Activated CD8-positive, alpha-beta T cell treated with anti-CD3 and anti-CD28 coated beads for 36 hours (primary cell): Measurements from ENCODE around the gene FEM1B. TPM values are rescaled to one million over a fixed set of nuclear protein-coding genes. Genes with fewer than 3 reads are reported as not detected.
"Not testable (repeated sequence)": the region's sequence is repeated elsewhere in the genome, so short reads cannot be mapped to it uniquely, and the experiment has no call there.

Experiments used
- ATAC-seq: fragments of 200-7000 bp; cut with Tn5 transposase; one replicate; pipeline ENCODE4 v1.10.0; 2021; ENCODE audit warnings: mild to moderate bottlenecking, moderate library complexity
- CTCF ChIA-PET: fragments of 350-600 bp; sonication (Branson Sonifier 250); formaldehyde crosslinking; loops from one replicate; lab custom pipeline; 2021; ENCODE audit warnings: antibody characterized with exemption; lab: Charles Lee
- POLR2A ChIA-PET: fragments of 350-600 bp; sonication (Branson Sonifier 250); formaldehyde crosslinking; loops from one replicate; lab custom pipeline; 2021; ENCODE audit warnings: antibody characterized with exemption; lab: Charles Lee
- DNase-seq: peaks from one replicate; pipeline ENCODE4 v3.0.0-alpha.2; 2020
- H3K27ac Mint-ChIP-seq: one replicate; pipeline ENCODE4 v1.8.0; 2021; ENCODE audit warnings: mild to moderate bottlenecking, mixed read lengths
- H3K27me3 Mint-ChIP-seq: one replicate; pipeline ENCODE4 v1.8.0; 2021; ENCODE audit warnings: mixed read lengths
- H3K36me3 Mint-ChIP-seq: one replicate; pipeline ENCODE4 v1.8.0; 2021; ENCODE audit warnings: low read depth, mixed read lengths
- H3K4me1 Mint-ChIP-seq: one replicate; pipeline ENCODE4 v1.8.0; 2021; ENCODE audit warnings: low read depth, mixed read lengths
- H3K4me3 Mint-ChIP-seq: one replicate; pipeline ENCODE4 v1.8.0; 2021; ENCODE audit warnings: mild to moderate bottlenecking, moderate library complexity, mixed read lengths
- H3K9me3 Mint-ChIP-seq: one replicate; pipeline ENCODE4 v1.8.0; 2021; ENCODE audit warnings: mixed read lengths
- intact Hi-C: fragments of 100-400 bp; cut with micrococcal nuclease; formaldehyde crosslinking; loops from one replicate; pipeline ENCODE4 v1.10.0; 2022
- total RNA-seq, 2 experiments: library from RNA; stranded (reverse); gene quantifications; one replicate each; pipeline ENCODE4 v1.2.3, GENCODE V29; 2021
- TF ChIP-seq, protein P1 (sequence below): fragments of 200-600 bp; IDR thresholded peaks from one replicate; pipeline ENCODE4 v1.8.0; 2022; ENCODE audit warnings: antibody characterized with exemption, mild to moderate bottlenecking

The FEM1B gene
- total RNA-seq, 2 experiments from 2014 or later: 37.1 to 44.4 TPM

DNA sequence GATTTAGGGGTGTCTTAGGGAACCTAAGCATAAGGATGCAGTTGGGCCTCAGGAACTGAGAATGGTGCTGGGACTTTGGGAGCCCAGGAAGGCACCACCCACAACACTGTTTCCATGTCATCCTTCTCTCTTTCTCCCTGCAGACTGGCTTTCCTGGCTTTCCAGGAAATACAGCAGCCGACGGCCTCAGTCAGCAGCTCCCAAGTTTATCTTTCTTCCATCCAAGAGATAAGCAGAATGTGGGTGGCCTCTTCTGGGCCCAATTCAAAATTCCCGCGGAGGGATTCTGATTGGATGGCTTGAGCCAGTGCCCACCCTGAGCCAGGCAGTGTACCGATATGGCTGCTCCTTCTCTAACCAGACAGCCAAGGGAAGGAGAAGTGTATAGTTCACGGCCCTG lies 43.5 kb upstream of the FEM1B start:
- intact Hi-C loops: no loop called here
- ATAC-seq (no peak), DNase-seq (no peak)
- no peaks in the 10 kb centered on the region for H3K36me3 Mint-ChIP-seq
- CTCF ChIA-PET: interaction anchor here (1.2 kb wide), 1 partner anchor 72 kb away, joined by 3 read pairs; no protein-coding TSS in a partner anchor
- no peak overlapping the region for H3K27ac Mint-ChIP-seq
- H3K4me1 Mint-ChIP-seq: peaks cover 11% of the 10 kb centered on the region
- TF ChIP-seq, protein P1, sequence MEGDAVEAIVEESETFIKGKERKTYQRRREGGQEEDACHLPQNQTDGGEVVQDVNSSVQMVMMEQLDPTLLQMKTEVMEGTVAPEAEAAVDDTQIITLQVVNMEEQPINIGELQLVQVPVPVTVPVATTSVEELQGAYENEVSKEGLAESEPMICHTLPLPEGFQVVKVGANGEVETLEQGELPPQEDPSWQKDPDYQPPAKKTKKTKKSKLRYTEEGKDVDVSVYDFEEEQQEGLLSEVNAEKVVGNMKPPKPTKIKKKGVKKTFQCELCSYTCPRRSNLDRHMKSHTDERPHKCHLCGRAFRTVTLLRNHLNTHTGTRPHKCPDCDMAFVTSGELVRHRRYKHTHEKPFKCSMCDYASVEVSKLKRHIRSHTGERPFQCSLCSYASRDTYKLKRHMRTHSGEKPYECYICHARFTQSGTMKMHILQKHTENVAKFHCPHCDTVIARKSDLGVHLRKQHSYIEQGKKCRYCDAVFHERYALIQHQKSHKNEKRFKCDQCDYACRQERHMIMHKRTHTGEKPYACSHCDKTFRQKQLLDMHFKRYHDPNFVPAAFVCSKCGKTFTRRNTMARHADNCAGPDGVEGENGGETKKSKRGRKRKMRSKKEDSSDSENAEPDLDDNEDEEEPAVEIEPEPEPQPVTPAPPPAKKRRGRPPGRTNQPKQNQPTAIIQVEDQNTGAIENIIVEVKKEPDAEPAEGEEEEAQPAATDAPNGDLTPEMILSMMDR: no peak
- H3K9me3 Mint-ChIP-seq: no peaks in the 10 kb centered on the region
- H3K4me3 Mint-ChIP-seq: no peak overlapping the region
- H3K27me3 Mint-ChIP-seq: peaks cover 2% of the 10 kb centered on the region
- POLR2A ChIA-PET: no interaction called here

DNA sequence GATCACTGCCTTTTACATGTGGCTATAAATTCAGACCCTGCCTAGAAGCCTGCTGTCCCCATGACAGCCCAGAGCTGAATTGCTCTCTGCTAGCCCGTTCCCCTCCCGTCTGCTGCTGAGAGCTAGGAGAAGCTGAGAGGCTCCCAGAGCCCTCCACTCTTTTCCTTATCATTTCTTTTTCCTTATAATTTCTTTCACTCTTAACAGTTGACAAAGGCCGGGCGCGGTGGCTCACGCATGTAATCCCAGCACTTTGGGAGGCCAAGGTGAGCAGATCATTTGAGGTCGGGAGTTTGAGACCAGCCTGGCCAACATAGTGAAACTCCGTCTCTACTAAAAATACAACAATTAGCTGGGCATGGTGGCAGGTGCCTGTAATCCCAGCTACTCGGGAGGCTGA lies 43.0 kb upstream of the FEM1B start:
- CTCF ChIA-PET: interaction anchor here (1.2 to 3.3 kb wide), 2 partner anchors 18 to 72 kb away, joined by 3 to 14 read pairs; no protein-coding TSS in a partner anchor
- intact Hi-C loops, DNase-seq, H3K27ac Mint-ChIP-seq, H3K36me3 Mint-ChIP-seq, ATAC-seq, H3K9me3 Mint-ChIP-seq, POLR2A ChIA-PET, H3K27me3 Mint-ChIP-seq, H3K4me3 Mint-ChIP-seq: not testable (repeated sequence)
- peaks cover 11% of the 10 kb centered on the region for H3K4me1 Mint-ChIP-seq

DNA sequence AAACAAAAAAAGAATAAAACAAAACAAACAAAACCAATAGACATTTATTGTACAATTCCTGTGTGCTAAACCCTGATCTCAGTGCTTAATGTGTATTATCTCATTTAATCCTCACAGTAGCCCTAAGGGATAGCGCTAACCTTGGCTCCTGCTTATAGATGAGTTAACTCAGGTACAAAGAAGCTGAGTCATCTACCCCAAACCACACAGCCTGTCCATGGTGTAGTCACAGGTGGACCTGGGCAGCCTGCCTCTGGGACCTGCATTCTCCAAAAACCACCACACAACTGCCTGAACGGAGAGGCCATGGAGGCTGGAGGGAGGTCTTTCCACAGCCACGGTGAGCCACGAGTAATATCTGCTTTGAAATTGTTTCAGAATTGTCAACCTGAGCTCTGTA lies 42.5 kb upstream of the FEM1B start:
- ATAC-seq (no peak), DNase-seq (no peak)
- Mint-ChIP-seq H3K27me3 (peaks cover 2% of the 10 kb centered on the region), H3K27ac (no peak overlapping the region), H3K4me1 (peaks cover 9% of the 10 kb centered on the region), H3K36me3 (no peaks in the 10 kb centered on the region), H3K9me3 (no peaks in the 10 kb centered on the region), H3K4me3 (no peak overlapping the region)
- ChIA-PET CTCF (interaction anchor here (1.2 to 3.3 kb wide), 2 partner anchors 18 to 72 kb away, joined by 3 to 14 read pairs; no protein-coding TSS in a partner anchor), POLR2A (no interaction called here)
- intact Hi-C loops: no loop called here
- TF ChIP-seq, protein P1: no peak

DNA sequence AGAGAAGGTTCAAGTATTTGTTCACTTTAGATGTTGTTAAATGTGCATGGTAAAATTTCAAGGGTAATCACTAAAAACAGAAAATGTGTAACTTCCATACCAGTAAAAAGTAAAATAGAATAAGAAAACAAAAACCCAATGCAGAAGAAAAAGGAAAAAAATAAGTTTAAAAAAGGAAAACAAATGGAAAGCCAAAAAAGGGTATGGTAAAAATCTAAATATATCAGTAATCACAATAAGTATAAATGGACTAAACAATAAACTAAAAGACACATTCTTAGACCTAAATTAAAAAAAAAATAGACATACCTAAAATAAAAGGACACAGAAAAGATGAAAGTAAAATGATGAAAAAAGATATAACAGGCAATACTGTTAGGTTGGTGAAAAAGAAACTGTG lies 38.5 kb upstream of the FEM1B start:
- intact Hi-C loops: no loop called here
- H3K27ac Mint-ChIP-seq: no peak overlapping the region
- CTCF ChIA-PET: interaction anchor here (1.4 kb wide), 1 partner anchor 14 kb away, joined by 5 read pairs; no protein-coding TSS in a partner anchor
- H3K4me1 Mint-ChIP-seq: no peaks in the 10 kb centered on the region
- ATAC-seq (no peak), DNase-seq (no peak)
- peaks cover 5% of the 10 kb centered on the region for H3K36me3 Mint-ChIP-seq
- POLR2A ChIA-PET: no interaction called here
- peaks cover 3% of the 10 kb centered on the region for H3K9me3 Mint-ChIP-seq
- no peak overlapping the region for H3K4me3 Mint-ChIP-seq
- TF ChIP-seq, protein P1: no peak
- peaks cover 2% of the 10 kb centered on the region for H3K27me3 Mint-ChIP-seq

DNA sequence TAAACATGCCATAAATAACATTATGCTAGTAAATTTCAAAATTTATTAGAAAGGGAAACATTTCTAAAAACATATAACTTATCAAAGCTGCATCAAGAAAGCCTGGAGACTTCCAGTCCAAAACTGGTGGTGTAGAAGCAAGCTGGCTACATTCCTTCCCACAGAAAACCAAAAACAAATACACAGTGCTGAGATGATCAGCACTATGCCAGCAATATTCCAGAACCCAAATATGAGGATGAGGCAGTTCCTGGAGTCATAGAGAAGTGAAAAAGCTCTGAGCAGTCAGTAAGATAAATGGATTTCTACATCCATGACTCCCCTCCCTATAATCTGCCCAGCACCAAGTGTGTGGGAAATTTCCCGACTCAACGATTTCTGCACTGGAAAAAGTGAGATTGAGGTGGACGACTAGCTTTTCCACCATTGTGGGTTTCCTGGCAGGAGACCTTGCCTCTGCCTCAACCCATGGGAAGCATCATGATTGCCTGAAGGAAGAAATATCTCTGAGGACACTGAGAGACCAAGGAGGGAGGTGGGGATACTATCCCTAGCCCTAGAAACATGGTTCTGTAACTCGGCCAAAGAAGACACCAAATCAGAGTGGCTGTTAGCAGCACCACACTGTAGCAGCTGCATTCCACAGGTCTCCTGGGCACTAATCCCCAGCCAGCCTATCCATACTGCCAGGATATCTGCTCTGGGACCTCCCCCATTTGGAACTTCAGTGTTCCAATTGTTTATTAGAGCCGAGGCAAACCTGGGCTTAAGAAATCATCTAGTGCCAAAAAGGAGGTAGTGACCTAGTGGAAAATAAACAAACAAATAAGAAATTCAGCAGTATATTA lies 36.2 kb upstream of the FEM1B start:
- Mint-ChIP-seq H3K36me3 (peaks cover 8% of the 10 kb centered on the region), H3K9me3 (peaks cover 9% of the 10 kb centered on the region), H3K27ac (no peak overlapping the region), H3K27me3 (peaks cover 2% of the 10 kb centered on the region), H3K4me1 (no peaks in the 10 kb centered on the region), H3K4me3 (no peak overlapping the region)
- POLR2A ChIA-PET: interaction anchor here (1.0 kb wide), 1 partner anchor 80 kb away, joined by 3 read pairs; no protein-coding TSS in a partner anchor
- CTCF ChIA-PET: interaction anchor here (1.9 kb wide), 1 partner anchor 11 kb away, joined by 7 read pairs; no protein-coding TSS in a partner anchor
- DNase-seq (no peak), ATAC-seq (no peak)
- intact Hi-C loops: no loop called here
- TF ChIP-seq, protein P1: no peak
